Spleen (tissue), 7 donors: ENCODE results near the gene ROR1.

ENCODE experiments used
- CTCF ChIP-seq, 11 experiments: fragments of 200-600 bp in 7 of 11; fragments of 450-650 bp in 4 of 11; sonication (generic) in 4 of 11; IDR thresholded peaks in 8 of 11; conservative IDR thresholded peaks in 3 of 11; 1 replicate in 7 of 11; 2 replicates in 4 of 11; pipeline versions ENCODE4 v1.4.0 to v1.8.0; 2016 to 2021; ENCODE audit warnings: antibody characterized with exemption in 11 of 11, inconsistent platforms in 4 of 11, mild to moderate bottlenecking in 1 of 11
- POLR2A ChIP-seq, 3 donors: fragments of 450-650 bp; IDR thresholded peaks; one replicate each; pipeline ENCODE4 v1.5.1; 2017; ENCODE audit warnings: antibody characterized with exemption in 3 of 3, mild to moderate bottlenecking in 1 of 3
- donor health status: DM: no; HTN: no; CAD: no; lungs with moderate emphysema.
- donor health status: DM: no; HTN: no; CAD: no.
- donor health status: DM: no; HTN: no; CAD: no.

GRCh38 chr1:63730211-63730610 is 43.6 kb upstream of the ROR1 start:
- TF ChIP-seq CTCF (IDR thresholded peaks at IDR 0.05 in 8 of 11, conservative IDR thresholded peaks at IDR 0.05 in 3 of 11) (no peak), POLR2A (IDR thresholded peaks at IDR 0.05) (no peak)
